ENCODE results near the gene TEX52.

DNA sequence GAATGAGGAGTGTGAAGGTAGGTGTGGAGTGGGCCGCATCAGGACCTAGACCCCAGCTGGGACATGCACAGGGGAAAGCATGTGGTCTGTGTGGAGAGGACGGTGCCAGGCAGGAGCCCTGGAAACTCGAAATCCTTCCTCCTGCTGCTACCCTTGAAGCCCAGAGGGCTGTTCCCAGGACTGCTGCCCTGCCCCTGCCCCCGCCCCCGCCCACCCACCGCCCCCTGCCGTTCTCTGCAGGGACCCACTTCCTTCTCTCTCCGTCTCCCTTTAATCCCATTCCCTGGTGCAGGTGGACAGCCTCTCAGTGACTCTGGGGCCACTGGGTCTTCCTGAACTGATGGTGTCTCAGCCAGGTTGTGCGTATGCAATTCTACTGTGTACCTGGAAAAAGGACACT lies 36.4 kb downstream of the TEX52 start:
- TF ChIP-seq, protein P1, sequence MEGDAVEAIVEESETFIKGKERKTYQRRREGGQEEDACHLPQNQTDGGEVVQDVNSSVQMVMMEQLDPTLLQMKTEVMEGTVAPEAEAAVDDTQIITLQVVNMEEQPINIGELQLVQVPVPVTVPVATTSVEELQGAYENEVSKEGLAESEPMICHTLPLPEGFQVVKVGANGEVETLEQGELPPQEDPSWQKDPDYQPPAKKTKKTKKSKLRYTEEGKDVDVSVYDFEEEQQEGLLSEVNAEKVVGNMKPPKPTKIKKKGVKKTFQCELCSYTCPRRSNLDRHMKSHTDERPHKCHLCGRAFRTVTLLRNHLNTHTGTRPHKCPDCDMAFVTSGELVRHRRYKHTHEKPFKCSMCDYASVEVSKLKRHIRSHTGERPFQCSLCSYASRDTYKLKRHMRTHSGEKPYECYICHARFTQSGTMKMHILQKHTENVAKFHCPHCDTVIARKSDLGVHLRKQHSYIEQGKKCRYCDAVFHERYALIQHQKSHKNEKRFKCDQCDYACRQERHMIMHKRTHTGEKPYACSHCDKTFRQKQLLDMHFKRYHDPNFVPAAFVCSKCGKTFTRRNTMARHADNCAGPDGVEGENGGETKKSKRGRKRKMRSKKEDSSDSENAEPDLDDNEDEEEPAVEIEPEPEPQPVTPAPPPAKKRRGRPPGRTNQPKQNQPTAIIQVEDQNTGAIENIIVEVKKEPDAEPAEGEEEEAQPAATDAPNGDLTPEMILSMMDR (IDR thresholded peaks at IDR 0.05) = no peak
- TF ChIP-seq POLR2A (IDR thresholded peaks at IDR 0.05) = no peak
